Urinary bladder (tissue), 4 donors: ENCODE results near the gene EEFSEC. TPM values are rescaled to one million over a fixed set of nuclear protein-coding genes. Genes with fewer than 3 reads are reported as not detected.
"Not testable (repeated sequence)": the region's sequence is repeated elsewhere in the genome, so short reads cannot be mapped to it uniquely, and the experiment has no call there.

Source experiments
- DNase-seq: peaks from one replicate; pipeline ENCODE4 v3.0.0-alpha.2; 2015; ENCODE audit errors: extremely low spot score
- H3K27ac ChIP-seq: one replicate; pipeline ENCODE4 v1.5.1; 2013; ENCODE audit warnings: low read depth, mild to moderate bottlenecking, moderate library complexity
- H3K36me3 ChIP-seq: one replicate; pipeline ENCODE4 v1.6.1; 2013; ENCODE audit warnings: mild to moderate bottlenecking, moderate library complexity; ENCODE audit not compliant: insufficient read depth
- H3K4me1 ChIP-seq: one replicate; pipeline ENCODE4 v1.6.1; 2013; ENCODE audit warnings: mild to moderate bottlenecking, moderate library complexity; ENCODE audit not compliant: insufficient read depth
- H3K4me3 ChIP-seq: one replicate; pipeline ENCODE4 v1.5.1; 2013; ENCODE audit warnings: low read depth, low read length
- WGBS: extraction: QIAGEN DNeasy Blood & Tissue Kit; methylation state at CpG from one replicate; pipeline ENCODE4 v1.1.7; 2013; 5-methylcytosine and 5-hydroxymethylcytosine counted together
- polyA plus RNA-seq: library from polyadenylated mRNA; stranded (reverse); fragments of 200-250 nt; gene quantifications from one replicate; pipeline ENCODE4 v1.2.3, GENCODE V29; 2013
- total RNA-seq: library from RNA; depleted of rRNA; stranded (reverse); fragments of >200 nt; gene quantifications from one replicate; pipeline ENCODE4 v1.2.3, GENCODE V29; 2014
- donor health status: healthy with polysubstance abuse.
- donor health status: healthy.

Gene EEFSEC
- total and polyA plus RNA-seq, 2 donors, result 4.2 to 18.5 TPM

DNA sequence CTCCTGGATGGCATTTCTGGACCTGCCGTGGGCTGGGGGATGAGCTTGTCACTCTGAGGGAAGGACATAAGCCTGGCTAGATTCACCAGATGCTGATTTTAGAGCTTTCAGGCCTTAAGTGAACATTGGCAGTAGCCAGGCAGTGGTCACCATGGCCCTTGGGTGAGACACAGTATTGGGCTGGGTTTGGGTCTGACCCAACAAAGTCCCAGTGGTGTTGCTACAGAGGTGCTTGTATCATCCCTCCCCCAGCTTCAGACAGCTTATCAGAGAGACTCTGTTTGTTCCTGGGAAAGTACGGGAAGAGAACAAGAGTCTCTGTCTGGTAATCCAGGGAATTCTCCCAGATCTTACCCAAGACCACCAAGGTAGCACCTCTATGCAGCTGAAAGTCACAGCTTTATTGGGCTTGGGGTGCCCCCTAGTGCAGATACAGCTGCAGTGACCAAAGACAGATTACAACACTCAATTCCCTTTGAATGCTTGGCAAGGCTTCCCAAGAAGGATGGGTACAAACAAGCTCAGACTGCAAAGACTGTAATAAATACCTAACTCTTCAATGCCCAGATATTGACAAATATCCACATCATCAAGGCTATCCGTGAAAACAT is 19.9 kb upstream of the EEFSEC start:
- H3K4me1 ChIP-seq, result no peaks in the 10 kb centered on the region
- DNase-seq, result no peak
- 55% methylated on average over 3 of the region's 3 CpGs for WGBS
- H3K36me3 ChIP-seq, result no peaks in the 10 kb centered on the region
- H3K4me3 ChIP-seq, result no peak overlapping the region
- H3K27ac ChIP-seq, result no peak overlapping the region

DNA sequence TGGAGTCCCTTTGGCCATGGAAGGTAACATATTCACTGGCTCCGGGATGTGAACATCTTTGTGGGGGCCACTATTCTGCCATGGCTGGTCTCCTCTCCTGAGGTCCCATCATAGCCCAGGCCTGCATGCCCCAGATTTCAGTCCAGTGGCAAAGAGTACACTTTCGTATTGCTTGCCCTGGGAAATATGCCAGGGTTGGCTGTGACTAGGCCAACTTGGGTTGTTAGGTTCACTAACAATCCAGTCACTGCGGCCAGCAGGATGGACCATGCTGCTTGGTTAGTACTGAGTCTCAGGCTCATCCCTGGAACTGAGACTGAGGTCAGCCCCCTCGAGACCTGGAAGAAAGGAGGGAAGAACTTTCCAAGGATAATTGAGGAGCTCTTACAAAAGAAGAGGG is 9.8 kb upstream of the EEFSEC start:
- WGBS, result 86% methylated on average over 4 of the region's 4 CpGs
- H3K4me1 ChIP-seq, result no peaks in the 10 kb centered on the region
- no peaks in the 10 kb centered on the region for H3K36me3 ChIP-seq
- DNase-seq, result no peak
- H3K27ac ChIP-seq, result no peak overlapping the region
- no peak overlapping the region for H3K4me3 ChIP-seq

DNA sequence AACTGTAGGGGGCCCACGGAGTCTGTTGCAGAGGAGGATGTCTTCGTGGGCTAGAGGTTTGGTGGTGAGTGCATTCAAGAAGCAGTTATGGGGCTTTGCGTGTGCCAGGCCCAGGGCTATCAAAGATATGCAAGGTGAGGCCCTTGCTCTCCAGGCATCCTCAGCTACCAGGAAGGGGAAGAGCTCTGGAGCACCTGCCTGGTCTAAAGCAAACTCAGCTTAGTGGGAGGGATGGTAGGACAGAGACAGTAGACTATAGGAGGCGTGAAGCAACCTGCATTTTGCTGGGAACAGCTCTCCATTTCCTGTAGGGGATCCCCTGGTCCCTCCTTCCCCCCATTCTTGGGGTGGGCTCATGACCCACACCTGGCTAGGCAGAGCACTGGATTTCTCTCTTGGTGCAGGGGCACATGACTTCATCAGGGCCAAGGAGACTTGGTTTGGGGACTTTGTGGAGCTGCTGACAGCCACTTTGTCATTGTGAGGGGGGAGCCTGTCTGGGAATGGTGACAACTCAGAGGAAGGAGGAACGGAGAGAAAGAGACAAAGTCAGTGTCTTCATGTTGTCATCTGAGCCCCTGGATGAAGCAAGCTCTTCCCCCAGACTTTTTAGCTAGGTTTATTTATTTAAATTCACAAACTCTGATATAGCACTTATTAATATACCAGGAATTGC is 8.6 kb upstream of the EEFSEC start:
- 62% methylated on average over 5 of the region's 5 CpGs for WGBS

GRCh38 chr3:128145279-128145678 is 8.0 kb upstream of the EEFSEC start:
- H3K4me1 ChIP-seq, result no peaks in the 10 kb centered on the region
- H3K4me3 ChIP-seq, result no peak overlapping the region
- no peak overlapping the region for H3K27ac ChIP-seq
- DNase-seq, result no peak
- no peaks in the 10 kb centered on the region for H3K36me3 ChIP-seq
- 66% methylated on average over 6 of the region's 6 CpGs for WGBS

More for the DNA sequence above, 8.6 kb upstream of the EEFSEC start:
- Histone ChIP-seq H3K27ac (no peak overlapping the region), H3K4me3 (no peak overlapping the region), H3K36me3 (no peaks in the 10 kb centered on the region), H3K4me1 (no peaks in the 10 kb centered on the region)
- DNase-seq, result no peak

- Histone ChIP-seq H3K36me3 (no peaks in the 10 kb centered on the region), H3K4me3 (no peak overlapping the region), H3K4me1 (no peaks in the 10 kb centered on the region), H3K27ac (no peak overlapping the region)
- DNase-seq, result no peak
- 97% methylated on average over 14 of the region's 14 CpGs for WGBS
These were observed 7.1 kb upstream of the EEFSEC start for GRCh38 chr3:128146201-128146600.

- DNase-seq, result no peak
- Histone ChIP-seq H3K27ac (no peak overlapping the region), H3K36me3 (no peaks in the 10 kb centered on the region), H3K4me3 (no peak overlapping the region), H3K4me1 (no peaks in the 10 kb centered on the region)
- WGBS, result 68% methylated on average over 5 of the region's 5 CpGs
These were observed 3.6 kb upstream of the EEFSEC start for GRCh38 chr3:128149650-128150049.

DNA sequence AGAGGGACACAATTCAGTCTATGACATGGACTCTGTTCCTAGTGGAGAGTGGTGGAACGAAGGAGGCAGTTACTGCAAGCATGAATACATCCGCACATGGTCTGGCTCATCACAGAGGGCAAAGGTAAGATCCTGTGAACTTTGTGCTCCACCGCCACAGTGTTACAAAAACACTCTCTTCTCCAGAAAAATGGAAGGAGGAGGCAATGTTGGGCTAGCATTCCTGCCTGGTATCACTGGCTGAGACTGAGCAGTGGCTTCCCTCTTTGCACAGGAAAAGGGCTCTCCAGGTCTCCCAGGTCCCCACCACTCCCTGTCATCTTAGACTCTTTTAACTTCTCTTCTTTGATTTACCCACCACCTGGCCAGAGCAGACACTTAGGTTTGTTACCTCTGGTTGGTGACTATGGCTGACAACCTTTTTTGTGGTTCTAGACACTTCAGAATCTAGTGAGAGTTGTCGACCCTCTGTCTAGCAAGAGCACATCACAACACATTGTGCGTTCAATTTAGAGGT is 1.5 kb upstream of the EEFSEC start:
- 88% methylated on average over 5 of the region's 5 CpGs for WGBS
- no peak overlapping the region for H3K27ac ChIP-seq
- H3K36me3 ChIP-seq, result no peaks in the 10 kb centered on the region
- H3K4me1 ChIP-seq, result no peaks in the 10 kb centered on the region
- no peak overlapping the region for H3K4me3 ChIP-seq
- no peak for DNase-seq

- H3K27ac ChIP-seq, result no peak overlapping the region
- no peak for DNase-seq
- 42% methylated on average over 21 of the region's 29 CpGs for WGBS
- H3K36me3 ChIP-seq, result no peaks in the 10 kb centered on the region
- H3K4me1 ChIP-seq, result no peaks in the 10 kb centered on the region
- H3K4me3 ChIP-seq, result peak overlapping the region; percentile 98
These were observed 694 bp upstream of the EEFSEC start for GRCh38 chr3:128152419-128153155.

- peak overlapping the region; percentile 98 for H3K4me3 ChIP-seq
- not testable (repeated sequence) for DNase-seq, H3K27ac ChIP-seq, H3K4me1 ChIP-seq, H3K36me3 ChIP-seq
- WGBS, result 86% methylated on average over 16 of the region's 16 CpGs
These were observed 1.1 kb downstream of the EEFSEC start for GRCh38 chr3:128154354-128154753.

DNA sequence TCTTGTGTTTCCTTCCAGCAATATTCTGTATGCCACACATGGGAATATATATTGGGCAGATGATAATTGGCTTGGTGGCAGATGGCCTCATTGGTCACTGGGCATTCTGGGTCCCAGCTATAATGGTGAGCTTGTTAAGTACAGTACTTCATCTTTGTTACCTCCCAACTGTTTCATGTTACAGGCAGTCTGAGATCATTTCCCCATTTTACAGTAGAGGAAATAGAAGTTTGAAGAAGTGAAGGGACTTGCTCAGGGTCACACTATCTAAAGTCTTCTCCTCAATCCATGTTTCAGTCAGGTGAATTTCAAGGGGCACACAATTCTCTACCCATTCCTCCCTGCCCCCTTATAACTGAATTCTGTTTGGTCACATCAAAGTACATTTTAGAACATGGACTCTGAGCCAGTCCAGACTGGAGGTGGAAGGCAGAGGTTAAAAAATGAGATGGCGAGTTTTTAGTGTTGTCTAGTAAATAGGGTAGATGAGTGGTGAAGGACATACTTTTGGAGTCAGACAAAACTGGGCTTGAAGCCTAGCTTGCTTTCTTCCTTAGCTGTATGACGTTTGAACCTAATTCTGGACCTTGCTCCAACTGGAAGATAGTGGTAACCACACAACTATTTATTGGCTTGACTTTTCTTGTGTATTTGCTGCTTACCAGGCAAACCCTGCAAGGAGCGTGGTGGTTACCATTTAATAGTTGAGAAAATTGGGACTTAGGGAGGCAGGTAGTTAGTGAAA is 2.5 kb downstream of the EEFSEC start:
- no peaks in the 10 kb centered on the region for H3K4me1 ChIP-seq
- DNase-seq, result no peak
- no peaks in the 10 kb centered on the region for H3K36me3 ChIP-seq
- no peak overlapping the region for H3K27ac ChIP-seq
- WGBS, result 78% methylated on average over 3 of the region's 3 CpGs
- no peak overlapping the region for H3K4me3 ChIP-seq

- WGBS, result 91% methylated on average over 5 of the region's 5 CpGs
- no peak overlapping the region for H3K4me3 ChIP-seq
- H3K27ac ChIP-seq, result no peak overlapping the region
- H3K36me3 ChIP-seq, result no peaks in the 10 kb centered on the region
- no peak for DNase-seq
- no peaks in the 10 kb centered on the region for H3K4me1 ChIP-seq
These were observed 7.4 kb downstream of the EEFSEC start for GRCh38 chr3:128160661-128161060.

GRCh38 chr3:128163432-128163831 is 10.2 kb downstream of the EEFSEC start:
- Histone ChIP-seq H3K4me1 (no peaks in the 10 kb centered on the region), H3K27ac (no peak overlapping the region), H3K4me3 (no peak overlapping the region), H3K36me3 (no peaks in the 10 kb centered on the region)
- DNase-seq, result no peak
- 75% methylated on average over 5 of the region's 5 CpGs for WGBS

- WGBS, result 90% methylated on average over 5 of the region's 5 CpGs
- Histone ChIP-seq H3K36me3 (no peaks in the 10 kb centered on the region), H3K4me1 (no peaks in the 10 kb centered on the region), H3K4me3 (no peak overlapping the region), H3K27ac (no peak overlapping the region)
- no peak for DNase-seq
These were observed 13.7 kb downstream of the EEFSEC start for GRCh38 chr3:128166971-128167453.
